Measurements from ENCODE around the gene OR6X1.

- TF ChIP-seq CTCF (IDR thresholded peaks at IDR 0.05; ENCODE audit: low read depth, low read length) (no peak), EZH2phosphoT487 (IDR thresholded peaks at IDR 0.05; ENCODE audit: low read depth) (no peak)
These were observed 24.7 kb downstream of the OR6X1 start for GRCh38 chr11:123729602-123730001.

Data from OCI-LY3 (cell line).